GM21737 (cell line): Measurements from ENCODE around the gene TRAPPC12.
"Not testable (repeated sequence)": the region's sequence is repeated elsewhere in the genome, so short reads cannot be mapped to it uniquely, and the experiment has no call there.

ENCODE experiments used
- ATAC-seq: cut with Tn5 transposase; IDR thresholded peaks from one replicate; pipeline ENCODE4 v1.9.1; 2021; ENCODE audit warnings: mild to moderate bottlenecking, moderate library complexity; ENCODE audit not compliant: unreplicated experiment

TRAPPC12 gene

DNA sequence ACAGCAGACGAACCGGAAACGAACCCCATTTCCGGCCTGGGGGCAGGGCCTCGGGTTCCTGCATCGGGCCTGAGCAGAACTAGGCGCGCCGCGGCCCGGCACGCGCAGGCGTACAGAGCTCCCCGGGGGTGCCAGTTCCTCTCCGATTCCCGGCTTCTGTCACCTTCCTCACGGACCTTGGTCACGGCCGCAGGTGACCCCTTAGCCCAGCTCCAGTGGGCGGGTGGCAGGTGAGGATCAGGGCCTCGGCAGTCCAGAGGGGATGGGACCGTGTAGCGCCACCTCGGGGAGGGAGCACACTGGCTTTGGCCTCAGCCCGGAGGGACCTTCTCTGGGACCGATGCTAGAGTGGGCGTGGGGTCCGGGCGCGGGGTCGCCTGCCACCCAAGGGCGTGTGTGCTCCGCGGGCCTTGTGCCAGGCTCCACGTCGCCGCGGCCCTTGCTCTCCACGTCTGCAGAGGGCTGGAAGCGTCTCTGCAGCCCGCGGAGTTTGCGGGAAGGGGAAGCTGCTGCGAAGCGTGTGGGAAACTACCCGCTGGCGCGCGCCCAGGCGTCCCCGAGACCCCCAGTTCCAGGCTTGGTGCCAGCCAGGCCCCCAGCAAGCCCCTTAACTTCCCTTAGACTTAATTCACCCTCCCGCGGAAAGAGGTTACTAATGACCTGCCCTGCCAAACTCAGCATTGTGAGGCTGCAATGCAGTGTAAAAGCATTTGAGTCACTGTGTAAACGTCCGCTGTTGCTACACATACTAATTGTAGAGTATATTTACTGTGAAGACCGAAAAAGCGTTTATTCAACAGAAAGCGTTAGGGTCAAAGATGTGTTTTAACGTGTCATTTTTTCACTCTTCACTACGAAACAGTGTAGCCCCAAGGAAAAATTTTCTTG lies at the start of gene TRAPPC12:
TRAPPC12 (plus strand) TSS at position 48 of the 888 bp plus-strand sequence. CDS start 7,930 bp downstream, outside the sequence.
- peak; percentile 75 for ATAC-seq

DNA sequence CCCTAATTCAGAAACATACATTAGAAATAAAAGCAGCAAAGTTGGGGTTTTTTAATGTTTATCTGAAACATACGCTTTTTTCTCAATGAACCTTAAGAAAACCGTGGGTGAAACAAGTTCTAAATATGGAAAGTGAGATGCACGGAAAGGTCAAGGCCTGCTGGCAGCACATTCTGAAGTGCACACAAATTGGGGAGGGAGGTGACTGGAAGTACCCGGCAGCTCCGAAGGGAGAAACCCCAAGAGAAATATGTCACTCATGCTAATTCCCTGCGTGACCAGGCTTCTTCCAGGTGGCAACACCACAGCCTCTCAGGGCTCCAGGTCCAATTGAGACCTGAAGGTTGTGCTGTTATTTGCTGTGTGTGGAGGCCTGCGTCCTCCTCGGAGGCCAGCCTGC lies 47.4 kb upstream of the TRAPPC12 start:
- ATAC-seq: no peak

DNA sequence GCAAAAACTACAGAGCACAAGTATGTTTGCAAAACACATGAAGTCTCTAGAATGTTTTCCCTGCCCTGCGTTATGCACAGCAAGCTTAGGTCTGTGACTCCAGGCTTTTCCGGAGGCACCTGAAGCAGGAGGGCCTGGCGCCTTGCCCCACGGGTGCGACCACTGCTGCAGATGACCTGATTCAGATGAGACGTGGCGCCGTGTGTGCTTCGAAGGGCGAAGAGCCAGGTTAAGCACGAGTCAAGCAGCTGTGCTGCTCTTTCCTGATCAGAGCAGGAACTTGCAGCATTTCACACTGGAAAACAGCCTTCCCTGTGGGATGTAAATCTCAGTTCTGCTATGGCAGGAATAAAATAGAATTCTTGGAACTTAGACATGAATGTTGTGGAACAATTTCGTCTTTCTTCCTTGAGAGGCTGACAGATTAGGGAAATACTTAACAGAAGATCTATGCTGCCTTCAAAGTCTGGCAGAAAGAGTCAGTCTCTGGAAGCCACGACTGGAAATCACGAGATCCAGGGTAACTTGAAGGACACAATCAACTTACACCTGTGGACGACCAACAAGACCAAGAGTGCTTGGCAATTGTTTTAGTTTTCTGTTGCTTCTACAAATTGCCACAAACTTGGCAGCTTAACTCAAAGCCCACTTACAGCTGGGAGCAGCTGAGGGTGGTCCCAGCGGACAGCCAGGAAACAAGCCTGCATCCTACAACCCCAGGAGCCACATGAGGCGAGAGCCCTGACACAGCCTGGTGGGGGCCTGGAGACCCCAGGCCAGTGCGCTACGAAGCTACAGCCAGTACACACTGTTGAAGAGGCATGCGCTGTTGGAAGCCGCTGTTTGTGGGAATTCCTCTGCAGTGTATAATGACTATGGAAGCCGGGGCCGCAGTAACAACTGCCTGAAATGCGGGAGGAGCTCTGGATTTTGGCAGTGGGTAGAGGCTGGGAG lies 44.8 kb upstream of the TRAPPC12 start:
- ATAC-seq: no peak

DNA sequence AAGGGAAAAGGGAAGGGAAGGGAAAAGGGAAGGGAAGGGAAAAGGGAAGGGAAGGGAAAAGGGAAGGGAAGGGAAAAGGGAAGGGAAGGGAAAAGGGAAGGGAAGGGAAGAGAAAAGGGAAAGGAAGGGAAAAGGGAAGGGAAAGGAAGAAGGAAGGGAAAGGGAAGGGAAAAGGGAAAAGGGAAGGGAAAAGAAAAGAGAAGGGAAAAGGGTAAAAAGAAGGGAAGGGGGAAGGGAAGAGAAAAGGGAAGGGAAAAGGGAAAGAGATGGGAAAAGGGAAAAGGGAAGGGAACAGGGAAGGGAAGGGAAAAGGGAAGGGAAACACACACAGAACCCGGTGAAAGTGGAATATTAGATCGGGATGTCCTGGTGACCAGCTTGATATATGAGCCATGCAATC lies 42.6 kb upstream of the TRAPPC12 start:
- ATAC-seq: no peak

DNA sequence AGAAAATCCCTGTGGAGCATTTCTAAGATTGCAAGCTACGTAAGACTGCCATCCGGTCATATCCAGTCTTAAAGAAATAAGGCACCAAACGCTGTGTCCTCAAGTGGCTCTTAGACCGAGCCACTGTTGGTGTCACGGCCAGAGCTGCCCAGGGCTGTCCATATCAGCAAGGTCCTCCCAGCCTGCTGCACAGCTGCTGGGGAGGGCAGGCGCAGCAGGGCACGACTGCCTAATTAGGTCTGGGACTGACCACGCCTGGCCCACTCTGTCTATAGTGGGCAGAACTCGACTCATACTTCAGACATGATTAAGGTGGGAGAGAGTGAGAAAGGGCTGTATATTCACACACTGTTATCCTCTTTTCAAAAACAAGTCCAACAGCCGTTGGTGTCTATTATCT lies 41.2 kb upstream of the TRAPPC12 start:
- ATAC-seq: no peak

DNA sequence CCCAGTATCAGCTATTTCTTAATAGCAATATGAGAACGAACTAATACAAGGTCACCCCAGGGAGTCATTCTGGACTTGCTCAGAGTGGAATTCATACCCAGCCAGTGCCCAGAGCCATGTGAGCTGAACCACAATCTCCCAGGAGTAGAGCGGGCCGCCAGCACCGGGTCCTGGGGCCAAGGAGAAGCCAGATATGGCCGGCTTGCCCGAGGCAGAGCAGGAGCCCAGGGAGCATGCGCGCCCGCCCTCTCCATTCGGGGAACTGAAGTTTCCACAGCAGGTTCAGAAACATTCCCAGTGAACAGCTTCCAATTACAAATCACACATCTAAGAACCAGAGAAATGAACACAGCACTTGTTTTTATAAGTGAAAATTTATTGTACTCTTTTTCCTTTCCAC lies 39.4 kb upstream of the TRAPPC12 start:
- ATAC-seq: no peak

DNA sequence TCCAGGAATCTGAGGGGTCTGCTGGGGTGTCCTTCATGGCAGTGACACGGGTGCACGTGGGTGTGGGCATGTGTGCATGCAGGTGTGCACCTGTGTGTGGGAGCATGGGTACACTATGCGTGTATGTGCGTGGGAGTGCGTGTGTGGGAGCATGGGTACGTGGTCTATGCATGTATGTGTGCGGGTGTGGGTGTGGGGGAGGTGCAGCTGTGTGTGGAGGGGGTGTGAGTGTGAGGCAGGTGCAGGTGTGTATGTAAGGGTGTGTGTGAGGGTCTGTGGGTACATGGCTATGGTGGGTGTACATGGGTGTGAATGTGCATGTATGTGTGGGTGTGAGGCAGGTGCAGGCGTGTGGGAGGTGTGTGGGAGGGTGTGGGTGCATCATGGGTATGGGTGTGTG lies 38.2 kb upstream of the TRAPPC12 start:
- no peak for ATAC-seq

DNA sequence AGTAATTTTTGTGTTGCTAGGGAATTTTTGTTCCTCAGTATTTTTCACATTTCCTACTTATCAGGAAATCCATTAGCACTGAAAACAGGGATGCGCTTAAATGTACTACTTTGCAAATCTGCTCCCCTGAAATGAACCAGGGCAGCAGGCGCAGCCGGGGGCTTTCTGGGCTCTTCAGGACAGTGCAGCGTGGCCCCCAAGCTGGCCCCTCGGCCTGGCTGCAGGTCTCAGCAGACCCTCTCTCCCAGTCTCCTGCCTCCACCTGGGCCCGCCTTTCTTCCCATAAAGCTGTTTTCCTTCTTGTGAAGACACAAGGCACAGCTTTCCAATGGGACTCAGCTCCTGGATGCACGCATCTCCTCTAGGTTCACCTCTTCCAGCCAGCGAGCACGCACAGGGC lies 37.2 kb upstream of the TRAPPC12 start:
- ATAC-seq: no peak

DNA sequence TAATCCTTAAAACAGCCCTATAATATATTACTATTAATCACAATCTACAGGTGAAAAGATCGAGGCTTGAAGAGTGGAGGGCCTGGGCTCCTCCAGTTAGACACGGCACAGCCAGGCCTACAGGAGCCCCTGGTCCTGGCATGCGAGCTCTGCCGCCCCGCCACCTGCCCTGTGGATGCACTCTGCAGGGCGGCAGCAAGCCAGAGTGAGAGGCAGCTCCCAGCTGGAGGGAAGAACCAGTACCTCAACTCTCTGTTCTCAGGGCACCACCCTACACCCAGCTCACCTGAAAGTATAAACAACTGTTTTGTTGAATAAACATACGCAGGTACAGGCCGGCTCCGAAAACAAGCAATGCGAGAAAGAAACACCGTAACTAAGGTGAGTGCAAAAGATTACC lies 36.5 kb upstream of the TRAPPC12 start:
- ATAC-seq: no peak

DNA sequence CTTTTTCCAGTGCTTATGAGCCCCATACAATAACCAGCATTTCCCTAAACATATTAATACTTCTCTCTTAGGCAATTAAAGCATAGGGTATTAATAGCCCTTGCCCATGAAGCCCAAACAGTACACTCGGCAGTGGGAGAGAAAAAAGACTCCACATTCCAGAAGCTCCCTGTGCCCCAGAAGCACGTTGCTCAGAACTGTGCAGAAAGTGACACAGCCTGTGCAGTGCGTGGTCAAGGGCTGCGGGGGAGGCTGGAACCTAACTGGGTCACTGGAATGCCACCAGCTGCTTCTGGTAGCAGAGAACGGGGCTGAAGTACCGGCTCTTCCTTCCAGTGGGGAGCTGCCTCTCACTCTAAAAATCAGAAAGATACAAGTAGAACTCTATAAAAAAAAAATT lies 34.6 kb upstream of the TRAPPC12 start:
- no peak for ATAC-seq

DNA sequence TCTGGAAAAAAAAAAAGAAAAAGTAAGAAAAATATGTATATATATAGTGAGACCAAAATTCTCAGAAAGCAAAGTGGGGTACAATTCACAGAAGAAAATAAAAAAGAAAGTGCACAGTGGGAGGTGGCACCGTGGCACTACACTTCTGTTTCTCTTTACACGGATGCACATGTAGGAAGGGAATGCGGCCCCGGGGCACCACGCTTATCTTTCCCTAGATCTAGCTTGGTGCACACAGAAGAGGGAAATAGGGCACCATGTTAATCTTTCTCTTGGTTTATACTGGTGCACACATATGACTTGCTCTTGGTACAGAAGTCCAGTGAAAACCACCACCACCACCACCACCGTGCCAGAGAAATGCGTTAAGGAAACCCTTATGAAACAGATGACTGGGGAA lies 33.9 kb upstream of the TRAPPC12 start:
- ATAC-seq: no peak

DNA sequence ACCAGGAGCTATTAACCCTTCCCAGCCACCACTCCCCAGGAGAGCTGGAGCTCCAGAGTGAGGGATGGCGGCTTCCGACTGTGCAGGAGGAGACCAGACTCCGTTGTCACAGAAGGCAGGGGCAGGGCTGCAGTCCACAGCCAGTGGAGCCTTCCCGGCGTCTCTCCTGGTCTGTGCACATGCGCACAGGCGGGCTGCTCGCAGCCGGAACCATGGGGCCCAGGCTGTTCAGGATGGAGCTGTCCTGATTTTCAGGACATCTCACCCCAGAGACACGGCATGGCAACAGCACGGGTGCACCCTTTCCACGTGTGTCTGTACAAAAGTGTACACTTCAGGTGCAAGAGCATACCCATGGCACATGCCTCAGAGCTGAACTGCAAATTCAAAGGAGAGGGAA lies 30.7 kb upstream of the TRAPPC12 start:
- ATAC-seq: no peak

DNA sequence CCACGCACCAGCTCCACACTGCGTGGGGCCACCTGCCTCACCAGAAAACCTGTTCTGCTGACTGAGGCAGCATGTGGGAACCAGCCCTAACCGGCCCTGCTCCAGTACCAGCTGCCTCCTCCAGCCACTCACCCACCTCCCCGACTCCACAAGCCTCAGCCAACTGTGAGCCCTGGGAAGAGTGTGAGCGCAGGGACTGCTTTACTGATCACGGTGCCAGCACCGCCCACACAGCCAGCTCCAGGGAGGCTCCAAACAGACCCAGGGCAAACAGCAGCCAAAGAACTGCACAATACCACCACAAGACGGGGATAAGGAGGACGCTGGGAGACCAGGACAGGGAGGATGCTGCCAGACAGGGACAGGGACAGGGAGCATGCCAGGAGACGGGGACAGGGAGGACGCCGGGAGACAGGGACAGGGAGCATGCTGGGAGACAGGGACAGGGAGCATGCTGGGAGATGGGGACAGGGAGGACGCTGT lies 30.2 kb upstream of the TRAPPC12 start:
- ATAC-seq: no peak

DNA sequence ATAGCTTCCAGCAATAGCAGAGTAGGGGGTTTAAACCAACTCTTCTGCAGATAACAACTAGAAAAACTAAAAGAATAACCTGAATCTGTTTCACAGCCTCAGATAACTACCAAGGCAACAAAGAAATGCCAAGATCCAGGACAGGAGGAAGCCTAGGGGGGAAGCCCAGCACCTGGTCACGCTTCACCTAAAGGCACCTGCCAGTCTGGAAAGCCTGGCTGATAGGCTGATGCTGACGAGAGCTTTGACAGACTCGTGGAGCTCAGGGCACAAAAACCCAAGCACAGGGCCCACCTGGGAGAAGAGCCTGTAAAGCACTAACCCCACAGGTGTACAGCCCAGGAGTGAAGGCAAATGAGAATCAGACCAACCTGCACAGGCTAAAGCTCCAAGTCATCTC lies 24.5 kb upstream of the TRAPPC12 start:
- ATAC-seq: no peak

DNA sequence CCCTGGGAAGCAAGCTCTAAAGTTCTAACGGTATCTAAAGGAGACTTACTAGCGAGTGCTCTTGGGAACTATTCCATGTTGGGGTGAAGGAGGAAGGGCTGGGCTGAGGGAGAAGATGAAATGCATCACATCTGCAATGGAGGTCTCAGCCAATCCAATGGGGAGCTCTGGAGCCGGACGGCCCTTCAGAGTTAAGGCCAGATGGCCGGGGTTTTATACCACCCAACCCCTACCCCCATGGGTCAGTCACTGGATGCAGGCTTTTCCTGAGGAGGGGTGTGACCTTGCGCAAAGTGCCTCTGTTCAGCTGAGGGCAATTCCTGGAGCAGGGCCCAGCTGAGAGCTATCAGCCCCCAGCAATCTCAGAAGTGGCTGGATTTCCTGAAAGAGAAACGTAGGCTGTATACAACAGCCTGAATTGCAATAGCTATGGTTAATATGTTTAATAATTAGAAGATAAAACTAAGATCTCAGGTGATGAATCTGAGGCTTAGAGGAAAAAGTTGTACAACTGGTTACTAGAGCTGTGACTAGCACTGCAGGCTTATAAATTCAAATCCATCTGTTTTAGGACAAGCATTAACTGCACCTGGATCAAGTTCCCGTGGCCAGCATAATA lies 23.4 kb upstream of the TRAPPC12 start:
- ATAC-seq: no peak

DNA sequence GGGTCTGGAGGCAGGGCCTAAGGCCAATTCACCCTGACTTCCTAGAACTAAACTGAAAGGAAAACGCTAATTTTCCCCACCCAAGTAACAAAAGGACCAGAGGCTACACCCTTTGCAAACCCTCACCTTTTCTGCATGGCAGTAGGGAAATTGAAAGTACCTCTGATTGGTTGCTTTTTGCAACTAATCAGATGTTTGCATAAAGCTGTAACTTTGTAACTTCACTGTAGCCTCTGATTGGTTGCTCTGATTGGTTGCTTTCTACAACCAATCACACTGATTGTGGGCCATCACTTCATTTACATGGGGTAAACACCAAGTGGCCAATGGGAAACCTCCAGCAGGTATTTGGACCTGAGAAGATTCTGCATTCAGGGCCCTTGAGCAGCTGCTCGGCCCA lies 22.7 kb upstream of the TRAPPC12 start:
- ATAC-seq: no peak

DNA sequence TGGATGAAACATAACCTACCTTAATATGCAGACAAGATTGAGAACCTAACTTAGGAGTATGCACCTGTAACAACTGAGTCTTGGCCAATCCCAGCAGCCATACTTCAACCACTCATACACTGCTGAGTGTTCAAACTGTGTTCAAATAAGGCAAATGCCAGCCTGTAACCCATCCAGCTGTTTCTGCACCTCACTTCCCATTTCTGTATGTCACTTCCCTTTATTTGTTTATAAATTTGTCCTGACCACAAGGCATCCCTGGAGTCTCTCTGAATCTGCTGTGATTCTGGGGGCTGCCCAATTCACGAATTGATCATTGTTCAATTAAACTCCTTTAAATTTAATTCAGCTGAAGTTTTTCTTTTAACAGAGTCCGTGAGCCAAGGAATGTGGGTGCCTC lies 22.0 kb upstream of the TRAPPC12 start:
- not testable (repeated sequence) for ATAC-seq

DNA sequence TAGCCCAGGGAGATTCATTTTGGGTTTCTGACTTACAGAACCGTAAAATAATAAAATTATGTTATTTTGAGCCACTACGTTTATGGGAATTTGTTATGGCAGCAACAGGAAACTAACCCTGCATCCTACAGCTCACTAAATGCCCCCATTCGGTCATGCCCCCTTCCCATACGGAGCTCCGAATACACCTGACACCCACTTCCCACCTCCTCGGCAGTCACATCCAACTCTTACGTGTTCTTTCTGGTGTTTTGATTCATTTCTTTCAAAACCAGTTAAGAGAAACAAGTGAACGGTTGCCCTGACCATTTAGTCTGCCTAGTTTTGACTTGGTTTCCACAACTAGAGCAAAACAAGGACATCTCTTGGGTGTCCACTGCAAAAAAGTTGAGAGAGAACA lies 21.6 kb upstream of the TRAPPC12 start:
- ATAC-seq: no peak

DNA sequence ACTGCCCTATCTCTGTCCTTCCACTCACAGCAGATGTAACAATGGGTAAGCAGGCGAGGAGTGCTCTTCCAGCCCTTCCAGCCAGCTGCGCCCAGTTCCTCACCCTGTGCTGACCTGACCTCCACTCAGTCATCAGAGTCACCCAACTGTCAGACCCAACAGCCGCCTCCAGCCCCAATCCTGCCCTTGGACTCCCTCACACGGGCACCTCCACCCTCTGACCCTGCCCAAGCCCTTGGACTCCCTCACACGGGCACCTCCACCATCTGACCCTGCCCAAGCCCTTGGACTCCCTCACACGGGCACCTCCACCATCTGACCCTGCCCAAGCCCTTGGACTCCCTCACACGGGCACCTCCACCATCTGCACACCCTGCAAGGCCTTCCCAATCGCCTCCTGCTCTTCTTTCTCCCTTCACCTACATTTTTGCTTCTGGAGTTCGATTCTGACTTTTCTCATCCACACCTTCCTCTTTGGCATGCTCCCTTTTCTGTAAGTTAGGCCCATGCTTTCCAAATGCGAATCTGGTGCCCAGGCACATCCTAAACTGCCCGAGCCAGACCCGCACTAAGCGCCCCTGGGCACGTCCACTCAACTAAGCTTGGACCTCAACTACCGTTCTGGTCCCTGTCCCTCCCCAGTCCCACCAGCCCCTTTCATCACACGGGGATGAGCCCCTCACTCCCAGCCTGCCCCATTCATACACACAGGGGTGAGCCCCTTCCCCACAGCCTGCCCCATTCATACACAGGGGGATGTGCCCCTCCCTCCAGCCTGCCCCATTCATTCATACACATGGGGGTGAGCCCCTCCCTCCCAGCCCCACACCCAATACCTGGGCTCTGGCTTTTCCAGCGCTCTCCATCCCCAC lies 17.7 kb upstream of the TRAPPC12 start:
- ATAC-seq: no peak

DNA sequence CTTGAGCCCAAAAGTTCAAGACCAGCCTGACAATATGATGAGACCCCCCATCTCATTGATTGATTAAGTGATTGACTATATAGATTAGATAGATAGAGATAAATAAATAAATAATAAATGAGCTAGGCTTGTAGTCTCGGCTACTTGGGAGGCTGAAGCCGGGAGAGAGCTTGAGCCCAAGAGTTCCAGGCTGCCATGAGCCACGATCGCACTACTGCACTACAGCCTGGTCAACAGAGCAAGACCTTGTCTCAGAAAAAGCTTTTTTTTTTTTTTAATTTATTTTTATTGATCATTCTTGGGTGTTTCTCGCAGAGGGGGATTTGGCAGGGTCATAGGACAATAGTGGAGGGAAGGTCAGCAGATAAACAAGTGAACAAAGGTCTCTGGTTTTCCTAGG lies 14.3 kb upstream of the TRAPPC12 start:
- no peak for ATAC-seq
